NCI-H2081 (cell line): Measurements from ENCODE around the gene CACNG8.

Experiments
- DNase-seq, 2 experiments: peaks; one replicate each; lab custom pipeline; 2025; lab: John Stamatoyannopoulos, UW

CACNG8 gene

DNA sequence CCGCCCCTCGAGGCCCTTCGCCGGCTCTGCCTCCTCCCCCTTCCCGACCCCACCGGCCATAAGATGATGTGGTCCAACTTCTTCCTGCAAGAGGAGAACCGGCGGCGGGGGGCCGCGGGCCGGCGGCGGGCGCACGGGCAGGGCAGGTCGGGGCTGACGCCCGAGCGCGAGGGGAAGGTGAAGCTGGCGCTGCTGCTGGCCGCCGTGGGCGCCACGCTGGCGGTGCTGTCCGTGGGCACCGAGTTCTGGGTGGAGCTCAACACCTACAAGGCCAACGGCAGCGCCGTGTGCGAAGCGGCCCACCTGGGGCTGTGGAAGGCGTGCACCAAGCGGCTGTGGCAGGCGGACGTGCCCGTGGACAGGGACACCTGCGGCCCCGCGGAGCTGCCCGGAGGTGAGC lies 30.1 kb downstream of the CACNG8 start:
- DNase-seq: no peak

DNA sequence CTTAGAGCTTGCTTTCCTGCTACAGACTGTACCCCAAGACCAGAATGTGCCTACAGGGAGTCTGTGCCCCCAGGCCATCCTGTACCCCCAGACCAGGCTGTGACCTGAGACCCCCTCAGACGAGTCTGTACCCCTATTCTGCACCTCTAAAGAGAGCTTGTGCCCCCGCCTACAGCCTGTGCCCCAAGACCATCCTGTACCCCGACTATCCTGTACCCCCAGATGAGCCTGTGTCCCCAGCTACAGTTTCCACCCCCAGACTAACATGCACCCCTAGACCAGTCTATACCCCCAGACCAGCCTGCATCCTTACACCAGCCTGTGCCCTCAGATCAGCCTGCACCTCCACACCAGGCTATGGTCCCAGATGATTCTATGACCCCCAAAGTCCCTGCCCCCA lies 30.7 kb downstream of the CACNG8 start:
- no peak for DNase-seq

DNA sequence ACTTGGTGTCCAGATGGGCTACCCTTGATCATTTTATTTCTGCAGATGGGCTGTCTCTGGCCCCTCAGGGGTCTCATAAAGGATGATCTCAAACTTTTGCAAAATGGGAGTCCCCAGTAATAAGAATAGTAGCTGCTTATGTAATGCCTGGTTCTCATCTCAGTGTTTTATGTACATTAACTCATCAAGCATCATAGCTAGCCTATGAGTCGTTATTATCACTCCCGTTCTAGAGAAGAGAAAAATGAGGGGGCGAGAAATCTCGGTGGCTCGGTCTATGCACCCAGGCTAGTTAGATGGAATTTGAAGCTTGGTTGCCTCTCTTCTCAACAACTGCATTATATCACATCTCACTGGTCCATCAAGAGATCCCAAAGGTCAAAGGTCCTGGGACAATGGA lies 32.1 kb downstream of the CACNG8 start:
- DNase-seq: no peak

GRCh38 chr19:53998223-53998622 lies 35.5 kb downstream of the CACNG8 start:
- no peak for DNase-seq

- no peak for DNase-seq
These were observed 37.0 kb downstream of the CACNG8 start for GRCh38 chr19:53999694-54000093.

GRCh38 chr19:54001496-54001895 lies 38.8 kb downstream of the CACNG8 start:
- DNase-seq: no peak

GRCh38 chr19:54002495-54003315 lies 40.0 kb downstream of the CACNG8 start:
- no peak for DNase-seq

GRCh38 chr19:54009440-54009839 lies 46.7 kb downstream of the CACNG8 start:
- no peak for DNase-seq

DNA sequence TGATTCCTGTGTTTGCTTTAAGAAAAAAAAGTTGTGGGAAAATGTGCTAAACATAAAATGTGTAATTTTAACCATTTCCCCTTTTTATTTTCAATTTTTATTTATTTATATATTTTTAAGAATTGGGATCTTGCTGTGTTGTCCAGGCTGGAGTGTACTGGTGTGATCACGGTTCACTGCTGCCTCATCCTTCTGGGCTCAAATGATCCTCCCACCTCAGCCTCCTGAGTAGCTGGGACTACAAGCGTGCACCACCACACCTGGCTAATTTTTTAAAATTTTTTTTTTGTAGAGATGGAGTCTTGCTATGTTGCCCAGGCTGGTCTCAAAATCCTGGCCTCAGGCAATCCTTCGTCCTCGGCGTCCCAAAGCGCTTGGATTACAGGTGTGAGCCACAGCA lies 47.7 kb downstream of the CACNG8 start:
- no peak for DNase-seq

GRCh38 chr19:54011507-54012211 lies 48.9 kb downstream of the CACNG8 start:
- DNase-seq: no peak

GRCh38 chr19:54013866-54014265 lies 51.1 kb downstream of the CACNG8 start:
- no peak for DNase-seq

DNA sequence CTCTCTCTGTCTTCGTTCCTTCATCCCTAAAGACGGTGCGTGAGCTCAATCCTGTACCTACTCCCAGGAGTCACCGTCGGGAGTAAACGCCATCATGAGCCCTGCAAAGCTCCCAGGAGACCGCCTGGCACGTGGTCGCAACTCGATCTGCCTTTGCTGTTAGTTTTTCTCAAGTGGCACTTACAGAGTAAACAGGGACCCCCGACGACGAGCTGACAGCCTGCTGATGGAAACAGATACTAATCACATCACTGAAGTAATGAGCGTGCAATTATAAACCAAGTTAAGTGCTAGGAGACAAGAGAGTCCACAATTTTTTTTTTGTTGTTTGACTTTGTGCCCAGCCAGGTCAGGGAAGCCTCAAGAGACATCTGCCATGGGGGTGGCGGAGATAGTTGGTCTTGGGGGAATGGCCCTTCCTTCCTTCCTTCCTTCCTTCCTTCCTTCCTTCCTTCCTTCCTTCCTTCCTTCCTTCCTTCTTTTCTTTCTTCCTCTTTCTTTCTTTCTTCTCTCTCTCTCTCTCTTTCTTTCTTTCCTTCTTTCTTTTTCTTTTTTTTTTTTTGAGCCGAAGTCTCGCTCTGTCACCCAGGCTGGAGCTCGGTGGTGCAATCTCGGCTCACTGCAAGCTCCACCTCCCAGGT lies 52.3 kb downstream of the CACNG8 start:
- DNase-seq: no peak

- no peak for DNase-seq
These were observed 54.5 kb downstream of the CACNG8 start for GRCh38 chr19:54017261-54017660.

DNA sequence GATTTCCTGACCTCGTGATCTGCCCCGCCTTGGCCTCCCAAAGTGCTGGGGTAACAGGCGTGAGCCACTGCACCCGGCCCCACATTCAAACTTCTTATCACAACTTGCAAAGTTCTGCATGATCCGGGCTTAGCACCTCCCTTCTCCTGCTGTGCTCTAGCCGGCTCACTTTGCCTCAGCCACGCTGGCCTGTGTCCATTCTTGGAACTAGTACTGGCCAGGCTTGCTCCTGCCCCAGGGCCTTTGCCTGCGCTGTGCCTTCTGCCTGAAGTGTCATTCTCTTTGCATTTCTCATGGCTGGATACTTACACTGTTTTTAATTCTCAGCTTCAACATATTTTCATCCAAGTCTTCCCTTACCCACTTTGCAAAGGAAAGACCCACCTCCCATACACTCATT lies 58.6 kb downstream of the CACNG8 start:
- no peak for DNase-seq

- no peak for DNase-seq
These were observed 59.2 kb downstream of the CACNG8 start for GRCh38 chr19:54021932-54022331.

DNA sequence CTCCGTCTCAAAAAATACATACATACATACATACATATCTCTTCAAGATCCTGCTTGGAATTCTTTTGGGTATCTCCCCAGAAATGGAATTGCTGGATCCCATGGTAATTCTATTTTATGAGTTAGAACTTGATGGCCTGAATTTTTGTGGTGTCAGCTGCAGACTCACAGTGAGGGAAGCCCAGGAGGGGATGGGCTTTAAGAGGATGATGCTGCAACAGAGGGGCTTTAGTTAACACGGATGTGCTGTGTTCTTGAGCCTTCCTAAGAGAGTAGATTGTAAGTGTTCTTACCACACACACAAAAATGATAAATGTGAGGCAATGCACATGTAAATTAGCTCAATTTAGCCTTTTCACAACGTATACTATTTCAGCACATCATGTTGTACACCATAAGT lies 60.5 kb downstream of the CACNG8 start:
- no peak for DNase-seq

- DNase-seq: no peak
These were observed 61.9 kb downstream of the CACNG8 start for GRCh38 chr19:54024660-54025059.

DNA sequence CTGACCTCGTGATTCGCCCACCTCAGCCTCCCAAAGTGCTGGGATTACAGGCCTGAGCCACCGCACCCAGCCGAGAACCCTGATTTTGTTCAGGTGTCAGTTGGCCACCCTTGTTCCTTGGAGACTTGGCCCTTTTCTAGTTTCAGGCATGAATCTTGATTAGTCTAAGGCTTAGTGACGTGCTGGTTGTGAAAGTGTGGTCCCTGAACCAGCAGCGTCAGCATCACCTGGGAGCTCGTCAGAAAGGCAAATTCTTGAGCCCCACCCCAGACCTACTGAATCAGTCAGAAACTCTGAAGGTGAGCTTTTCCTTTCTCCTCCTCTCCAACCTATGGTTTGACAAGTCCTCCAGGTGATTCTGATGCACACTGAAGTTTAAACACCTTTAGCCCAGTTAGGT lies 63.9 kb downstream of the CACNG8 start:
- no peak for DNase-seq

DNA sequence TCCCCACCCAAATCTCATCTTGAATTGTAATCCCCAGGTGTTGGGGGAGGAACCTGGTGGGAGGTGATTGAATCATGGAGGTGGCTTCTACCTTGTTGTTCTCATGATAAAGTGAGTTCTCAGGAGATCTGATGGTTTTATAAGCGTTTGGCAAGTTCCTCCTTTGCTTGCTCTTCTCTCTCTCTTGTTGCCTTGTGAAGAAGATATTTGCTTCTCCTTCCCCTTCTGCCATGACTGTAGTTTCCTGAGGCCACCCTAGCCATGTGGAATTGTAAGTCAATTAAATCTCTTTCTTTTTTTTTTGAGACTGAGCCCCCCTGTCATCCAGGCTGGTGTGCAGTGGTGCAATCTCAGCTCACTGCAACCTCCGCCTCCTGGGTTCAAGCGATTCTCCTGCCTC lies 66.6 kb downstream of the CACNG8 start:
- DNase-seq: no peak

GRCh38 chr19:54029930-54030490 lies 67.3 kb downstream of the CACNG8 start:
- peak; percentile 6 to 12 for DNase-seq

GRCh38 chr19:54030895-54031586 lies 68.3 kb downstream of the CACNG8 start:
- no peak for DNase-seq
